ENCODE results near the gene XXYLT1.

- no peak for TF ChIP-seq CTCF (IDR thresholded peaks at IDR 0.05; ENCODE audit: low read depth, low read length, poor library complexity, severe bottlenecking)
- no peak for TF ChIP-seq EZH2phosphoT487 (IDR thresholded peaks at IDR 0.05; ENCODE audit: borderline replicate concordance, low read length)
Measured at GRCh38 chr3:195162816-195163215, 108.1 kb downstream of the XXYLT1 start.

Data from DOHH2 (cell line).